HepG2 (cell line): Measurements from ENCODE around the gene SINHCAF. TPM values are rescaled to one million over a fixed set of nuclear protein-coding genes. Genes with fewer than 3 reads are reported as not detected.

Source experiments
- ARNTL ChIP-seq: sonication (generic); formaldehyde crosslinking; IDR thresholded peaks from 2 replicates; pipeline ENCODE4 v1.4.0; 2020; ENCODE audit warnings: mild to moderate bottlenecking, missing genetic modification reagents
- ATF7-NPFF ChIP-seq: sonication (generic); formaldehyde crosslinking; IDR thresholded peaks from 2 replicates; pipeline ENCODE4 v1.8.1; 2023; ENCODE audit warnings: mild to moderate bottlenecking, low read depth, missing genetic modification reagents, moderate library complexity
- CENPX ChIP-seq: sonication (generic); formaldehyde crosslinking; IDR thresholded peaks from 2 replicates; pipeline ENCODE4 v1.9.0; 2021; ENCODE audit warnings: mild to moderate bottlenecking, missing genetic modification reagents, moderate library complexity
- HNRNPH1 ChIP-seq: fragments of 200-400 bp; formaldehyde crosslinking; optimal IDR thresholded peaks from 2 replicates; pipeline ENCODE3; 2017; ENCODE audit warnings: mild to moderate bottlenecking, low read depth, low read length
- JUND ChIP-seq: sonication (generic); formaldehyde crosslinking; IDR thresholded peaks from 2 replicates; pipeline ENCODE4 v1.8.0; 2022; ENCODE audit warnings: mild to moderate bottlenecking, missing genetic modification reagents
- NR2C2 ChIP-seq: sonication (generic); formaldehyde crosslinking; IDR thresholded peaks from 2 replicates; pipeline ENCODE4 v1.4.0; 2020; ENCODE audit warnings: missing genetic modification reagents, mild to moderate bottlenecking, moderate library complexity, borderline replicate concordance
- PHF20 ChIP-seq: sonication (generic); formaldehyde crosslinking; IDR thresholded peaks from 2 replicates; pipeline ENCODE4 v1.5.0; 2020; ENCODE audit warnings: mild to moderate bottlenecking, missing genetic modification reagents
- SNAI1 ChIP-seq: sonication (generic); formaldehyde crosslinking; IDR thresholded peaks from 2 replicates; pipeline ENCODE4 v1.5.0; 2020; ENCODE audit warnings: mild to moderate bottlenecking, missing genetic modification reagents, borderline replicate concordance
- SYNCRIP ChIP-seq: fragments of 200-400 bp; formaldehyde crosslinking; IDR thresholded peaks from 2 replicates; pipeline ENCODE4 v1.6.1; 2018; ENCODE audit warnings: mild to moderate bottlenecking, low read depth, low read length; ENCODE audit not compliant: insufficient read depth
- ZNF335 ChIP-seq: sonication (generic); formaldehyde crosslinking; IDR thresholded peaks from 2 replicates; pipeline ENCODE4 v1.4.0; 2020; ENCODE audit warnings: missing genetic modification reagents
- ZNF501 ChIP-seq: sonication (generic); formaldehyde crosslinking; IDR thresholded peaks from 2 replicates; pipeline ENCODE4 v1.5.1; 2020; ENCODE audit warnings: mild to moderate bottlenecking, moderate library complexity, missing genetic modification reagents
- ZNF577 ChIP-seq: sonication (generic); formaldehyde crosslinking; IDR thresholded peaks from 2 replicates; pipeline ENCODE4 v1.4.0; 2020; ENCODE audit warnings: mild to moderate bottlenecking, low read depth, missing genetic modification reagents, borderline replicate concordance
- ZSCAN31 ChIP-seq: sonication (generic); formaldehyde crosslinking; IDR thresholded peaks from 2 replicates; pipeline ENCODE4 v1.5.0; 2020; ENCODE audit warnings: low read depth, mild to moderate bottlenecking, missing genetic modification reagents
- polyA plus RNA-seq, 8 experiments: library from polyadenylated mRNA; depleted of rRNA in 3 of 8; stranded (reverse) in 7 of 8; unstranded in 1 of 8; fragments of >200 nt; fragmentation: Illumina TruSeq in 4 of 8; extraction: Trizol in 4 of 8; gene quantifications; 2 replicates each; pipeline versions ENCODE4 v1.2.1 to v1.2.3, GENCODE V29; 2011 to 2016; ENCODE audit warnings: low read depth in 4 of 8, missing spikeins in 1 of 8, mixed read lengths in 1 of 8; ENCODE audit not compliant: insufficient read depth in 1 of 8
- total RNA-seq, 5 experiments: library from RNA; depleted of rRNA; stranded (reverse); fragments of >200 nt; fragmentation: Illumina TruSeq; extraction: Trizol; gene quantifications; 2 replicates each; pipeline ENCODE4 v1.2.3, GENCODE V29; 2016; ENCODE audit warnings: low read depth in 1 of 5
- TF ChIP-seq, protein P1 (sequence below): IDR thresholded peaks from 2 replicates; pipeline ENCODE4 v1.6.1; 2018; ENCODE audit warnings: missing genetic modification reagents, mild to moderate bottlenecking, missing compliant biosample characterization
- TF ChIP-seq, protein P2 (sequence below): sonication (generic); formaldehyde crosslinking; conservative IDR thresholded peaks from 2 replicates; pipeline ENCODE4 v1.8.1; 2023; ENCODE audit warnings: missing genetic modification reagents
- TF ChIP-seq, protein P3 (sequence below): IDR thresholded peaks from 2 replicates; pipeline ENCODE4 v1.6.1; 2016; ENCODE audit warnings: missing compliant biosample characterization, missing genetic modification reagents, borderline replicate concordance
- TF ChIP-seq, protein P4 (sequence below): sonication (generic); formaldehyde crosslinking; IDR thresholded peaks from 2 replicates; pipeline ENCODE4 v1.5.0; 2020; ENCODE audit warnings: missing genetic modification reagents
- TF ChIP-seq, protein P5 (sequence below): sonication (generic); formaldehyde crosslinking; conservative IDR thresholded peaks from 2 replicates; pipeline ENCODE4 v1.8.0; 2022; ENCODE audit warnings: missing genetic modification reagents
- TF ChIP-seq, protein P6 (sequence below): sonication (generic); formaldehyde crosslinking; IDR thresholded peaks from 2 replicates; pipeline ENCODE4 v1.4.0; 2020; ENCODE audit warnings: low read depth, mild to moderate bottlenecking, missing genetic modification reagents

The SINHCAF gene
- total and polyA plus RNA-seq, 2 of the 13 experiments (the other 11 are each of a cell fraction or from before 2014, with no cell fraction given), result 54.6 to 97.8 TPM

DNA sequence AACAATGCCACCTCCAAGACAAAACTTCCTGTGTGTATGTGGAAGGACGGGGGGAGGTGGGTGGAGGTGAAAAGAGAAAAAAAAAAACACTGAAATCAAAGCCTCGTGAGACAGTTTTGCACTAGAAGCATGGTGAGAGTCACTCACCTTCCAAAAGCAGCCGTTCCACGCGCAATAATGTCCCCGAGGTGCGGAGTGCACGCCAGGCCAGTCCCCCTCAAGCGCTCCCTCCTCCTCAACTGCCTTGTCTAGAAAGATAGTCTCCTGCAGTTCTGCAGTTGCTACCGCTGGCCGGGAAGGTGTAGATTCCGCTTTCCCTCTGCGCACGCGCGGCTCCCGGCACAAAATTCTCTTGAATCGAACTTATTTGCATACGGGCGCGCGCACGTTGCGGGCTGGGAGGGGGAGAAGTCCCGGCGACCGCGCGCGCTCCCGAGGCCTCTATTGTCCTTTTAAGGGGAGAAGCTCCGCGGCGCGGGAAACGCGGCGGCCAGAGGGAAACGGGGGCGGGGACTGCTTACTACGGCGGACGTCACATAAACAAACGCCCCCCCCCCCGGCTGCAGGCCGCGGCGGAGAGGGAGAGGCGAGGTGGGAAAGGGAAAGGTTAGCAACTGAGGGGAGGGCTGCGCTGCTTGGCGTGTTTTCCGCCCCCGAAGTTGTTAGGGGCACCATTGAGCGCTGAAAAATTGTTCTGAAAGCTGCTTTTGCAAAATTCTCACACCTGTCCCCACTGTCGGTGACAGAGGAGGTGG, at the start of gene SINHCAF (continued):
- TF ChIP-seq, protein P1, sequence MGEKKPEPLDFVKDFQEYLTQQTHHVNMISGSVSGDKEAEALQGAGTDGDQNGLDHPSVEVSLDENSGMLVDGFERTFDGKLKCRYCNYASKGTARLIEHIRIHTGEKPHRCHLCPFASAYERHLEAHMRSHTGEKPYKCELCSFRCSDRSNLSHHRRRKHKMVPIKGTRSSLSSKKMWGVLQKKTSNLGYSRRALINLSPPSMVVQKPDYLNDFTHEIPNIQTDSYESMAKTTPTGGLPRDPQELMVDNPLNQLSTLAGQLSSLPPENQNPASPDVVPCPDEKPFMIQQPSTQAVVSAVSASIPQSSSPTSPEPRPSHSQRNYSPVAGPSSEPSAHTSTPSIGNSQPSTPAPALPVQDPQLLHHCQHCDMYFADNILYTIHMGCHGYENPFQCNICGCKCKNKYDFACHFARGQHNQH (CRISPR knock-in tag), result peak; percentile 67
- TF ChIP-seq NR2C2 (CRISPR knock-in tag) (no peak), PHF20 (CRISPR knock-in tag) (peak; percentile 45; the same call in 1 of the 2 replicates), ARNTL (CRISPR knock-in tag) (no peak), SYNCRIP (no peak), SNAI1 (CRISPR knock-in tag) (0 out of 2 replicates have a peak, but pooled peaks have one; percentile 43), HNRNPH1 (peak; percentile 62), ZNF335 (CRISPR knock-in tag) (no peak), ATF7-NPFF (no peak; the same call in 1 of the 2 replicates), ZSCAN31 (CRISPR knock-in tag) (0 out of 2 replicates have a peak, but pooled peaks have one; percentile 48), ZNF577 (no peak), CENPX (CRISPR knock-in tag) (peak; percentile 67; the same call in 1 of the 2 replicates), ZNF501 (0 out of 2 replicates have a peak, but pooled peaks have one; percentile 48), JUND (no peak)
- TF ChIP-seq, protein P2, sequence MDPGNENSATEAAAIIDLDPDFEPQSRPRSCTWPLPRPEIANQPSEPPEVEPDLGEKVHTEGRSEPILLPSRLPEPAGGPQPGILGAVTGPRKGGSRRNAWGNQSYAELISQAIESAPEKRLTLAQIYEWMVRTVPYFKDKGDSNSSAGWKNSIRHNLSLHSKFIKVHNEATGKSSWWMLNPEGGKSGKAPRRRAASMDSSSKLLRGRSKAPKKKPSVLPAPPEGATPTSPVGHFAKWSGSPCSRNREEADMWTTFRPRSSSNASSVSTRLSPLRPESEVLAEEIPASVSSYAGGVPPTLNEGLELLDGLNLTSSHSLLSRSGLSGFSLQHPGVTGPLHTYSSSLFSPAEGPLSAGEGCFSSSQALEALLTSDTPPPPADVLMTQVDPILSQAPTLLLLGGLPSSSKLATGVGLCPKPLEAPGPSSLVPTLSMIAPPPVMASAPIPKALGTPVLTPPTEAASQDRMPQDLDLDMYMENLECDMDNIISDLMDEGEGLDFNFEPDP (CRISPR knock-in tag), result no peak
- TF ChIP-seq, protein P3, sequence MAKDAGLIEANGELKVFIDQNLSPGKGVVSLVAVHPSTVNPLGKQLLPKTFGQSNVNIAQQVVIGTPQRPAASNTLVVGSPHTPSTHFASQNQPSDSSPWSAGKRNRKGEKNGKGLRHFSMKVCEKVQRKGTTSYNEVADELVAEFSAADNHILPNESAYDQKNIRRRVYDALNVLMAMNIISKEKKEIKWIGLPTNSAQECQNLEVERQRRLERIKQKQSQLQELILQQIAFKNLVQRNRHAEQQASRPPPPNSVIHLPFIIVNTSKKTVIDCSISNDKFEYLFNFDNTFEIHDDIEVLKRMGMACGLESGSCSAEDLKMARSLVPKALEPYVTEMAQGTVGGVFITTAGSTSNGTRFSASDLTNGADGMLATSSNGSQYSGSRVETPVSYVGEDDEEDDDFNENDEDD (CRISPR knock-in tag), result peak; percentile 85
- TF ChIP-seq, protein P4, sequence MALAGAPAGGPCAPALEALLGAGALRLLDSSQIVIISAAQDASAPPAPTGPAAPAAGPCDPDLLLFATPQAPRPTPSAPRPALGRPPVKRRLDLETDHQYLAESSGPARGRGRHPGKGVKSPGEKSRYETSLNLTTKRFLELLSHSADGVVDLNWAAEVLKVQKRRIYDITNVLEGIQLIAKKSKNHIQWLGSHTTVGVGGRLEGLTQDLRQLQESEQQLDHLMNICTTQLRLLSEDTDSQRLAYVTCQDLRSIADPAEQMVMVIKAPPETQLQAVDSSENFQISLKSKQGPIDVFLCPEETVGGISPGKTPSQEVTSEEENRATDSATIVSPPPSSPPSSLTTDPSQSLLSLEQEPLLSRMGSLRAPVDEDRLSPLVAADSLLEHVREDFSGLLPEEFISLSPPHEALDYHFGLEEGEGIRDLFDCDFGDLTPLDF, result peak; percentile 88
- TF ChIP-seq, protein P5, sequence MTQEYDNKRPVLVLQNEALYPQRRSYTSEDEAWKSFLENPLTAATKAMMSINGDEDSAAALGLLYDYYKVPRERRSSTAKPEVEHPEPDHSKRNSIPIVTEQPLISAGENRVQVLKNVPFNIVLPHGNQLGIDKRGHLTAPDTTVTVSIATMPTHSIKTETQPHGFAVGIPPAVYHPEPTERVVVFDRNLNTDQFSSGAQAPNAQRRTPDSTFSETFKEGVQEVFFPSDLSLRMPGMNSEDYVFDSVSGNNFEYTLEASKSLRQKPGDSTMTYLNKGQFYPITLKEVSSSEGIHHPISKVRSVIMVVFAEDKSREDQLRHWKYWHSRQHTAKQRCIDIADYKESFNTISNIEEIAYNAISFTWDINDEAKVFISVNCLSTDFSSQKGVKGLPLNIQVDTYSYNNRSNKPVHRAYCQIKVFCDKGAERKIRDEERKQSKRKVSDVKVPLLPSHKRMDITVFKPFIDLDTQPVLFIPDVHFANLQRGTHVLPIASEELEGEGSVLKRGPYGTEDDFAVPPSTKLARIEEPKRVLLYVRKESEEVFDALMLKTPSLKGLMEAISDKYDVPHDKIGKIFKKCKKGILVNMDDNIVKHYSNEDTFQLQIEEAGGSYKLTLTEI (CRISPR knock-in tag), result no peak
- TF ChIP-seq, protein P6, sequence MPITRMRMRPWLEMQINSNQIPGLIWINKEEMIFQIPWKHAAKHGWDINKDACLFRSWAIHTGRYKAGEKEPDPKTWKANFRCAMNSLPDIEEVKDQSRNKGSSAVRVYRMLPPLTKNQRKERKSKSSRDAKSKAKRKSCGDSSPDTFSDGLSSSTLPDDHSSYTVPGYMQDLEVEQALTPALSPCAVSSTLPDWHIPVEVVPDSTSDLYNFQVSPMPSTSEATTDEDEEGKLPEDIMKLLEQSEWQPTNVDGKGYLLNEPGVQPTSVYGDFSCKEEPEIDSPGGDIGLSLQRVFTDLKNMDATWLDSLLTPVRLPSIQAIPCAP, result no peak
